Calu3 (cell line): ENCODE results near the gene EFNA3. TPM values are rescaled to one million over a fixed set of nuclear protein-coding genes. Genes with fewer than 3 reads are reported as not detected.

Experiments
- BruUV-seq: library from RNA; stranded (reverse); fragments of 400-500 nt; replicated peaks from 2 replicates; lab custom pipeline; 2021; lab: Mats Ljungman, UMichigan
- CTCF ChIA-PET: fragments of 300-600 bp; sonication (Branson Sonifier 250); formaldehyde crosslinking; loops from one replicate; lab custom pipeline; 2022; ENCODE audit warnings: antibody characterized with exemption; lab: Charles Lee
- DNase-seq: peaks from one replicate; pipeline ENCODE4 v3.0.0; 2022
- H3K27ac Mint-ChIP-seq: one replicate; pipeline ENCODE4 v1.8.0; 2022; ENCODE audit warnings: mixed read lengths; ENCODE audit not compliant: unreplicated experiment
- H3K27me3 Mint-ChIP-seq: one replicate; pipeline ENCODE4 v1.8.0; 2022; ENCODE audit warnings: mixed read lengths; ENCODE audit not compliant: unreplicated experiment
- H3K36me3 Mint-ChIP-seq: one replicate; pipeline ENCODE4 v1.8.0; 2022; ENCODE audit warnings: mild to moderate bottlenecking, moderate library complexity, mixed read lengths; ENCODE audit not compliant: insufficient read depth, unreplicated experiment
- H3K4me1 Mint-ChIP-seq: one replicate; pipeline ENCODE4 v1.8.0; 2022; ENCODE audit warnings: mild to moderate bottlenecking, low read depth, mixed read lengths; ENCODE audit not compliant: unreplicated experiment
- H3K4me3 Mint-ChIP-seq: one replicate; pipeline ENCODE4 v1.8.0; 2022; ENCODE audit warnings: mild to moderate bottlenecking, low read depth, moderate library complexity, mixed read lengths; ENCODE audit not compliant: unreplicated experiment
- H3K9me3 Mint-ChIP-seq: one replicate; pipeline ENCODE4 v1.8.0; 2022; ENCODE audit warnings: low read depth, mixed read lengths; ENCODE audit not compliant: unreplicated experiment
- CTCF ChIP-seq: fragments of 200-600 bp; IDR thresholded peaks from one replicate; pipeline ENCODE4 v1.8.0; 2022; ENCODE audit warnings: antibody characterized with exemption; ENCODE audit not compliant: unreplicated experiment
- intact Hi-C: fragments of 100-400 bp; cut with micrococcal nuclease; formaldehyde crosslinking; loops from one replicate; pipeline ENCODE4 v1.10.0; 2022; ENCODE audit not compliant: unreplicated experiment
- total RNA-seq: library from RNA; stranded (reverse); gene quantifications from 2 replicates; pipeline ENCODE4 v1.2.3, GENCODE V29; 2022

The EFNA3 gene
- total RNA-seq, 1 experiment from 2014 or later = 1.7 TPM

- H3K36me3 Mint-ChIP-seq = peaks cover 96% of the 10 kb centered on the region
- CTCF ChIA-PET = interaction anchor here (0.5 to 1.7 kb wide), 8 partner anchors 10 to 1090 kb away, joined by 3 to 13 read pairs (median 4); no protein-coding TSS in a partner anchor
These were observed 56.9 kb downstream of the EFNA3 start, which contains the start of gene SLC50A1 for GRCh38 chr1:155135415-155136028. Gene SLC50A1 (plus strand): TSS chr1:155135852. CDS start chr1:155135912, 60 bp downstream.

GRCh38 chr1:155136748-155137147 is 58.1 kb downstream of the EFNA3 start:
- Mint-ChIP-seq H3K36me3 (peaks cover 85% of the 10 kb centered on the region), H3K27ac (peak overlapping the region; percentile 97), H3K9me3 (no peaks in the 10 kb centered on the region), H3K4me1 (peaks cover 41% of the 10 kb centered on the region), H3K27me3 (peaks cover 5% of the 10 kb centered on the region), H3K4me3 (peak overlapping the region; percentile 86)
- no TSS peak for BruUV-seq
- intact Hi-C loops = no loop called here
- no peak for DNase-seq
- CTCF ChIA-PET = no interaction called here
- TF ChIP-seq CTCF = no peak

More at GRCh38 chr1:155135415-155136028, 56.9 kb downstream of the EFNA3 start, which contains the start of gene SLC50A1:
- H3K27me3 Mint-ChIP-seq = no peaks in the 10 kb centered on the region
- H3K4me3 Mint-ChIP-seq = peak within 1 kb of the TSS; percentile 86
- peak; percentile 16 for TF ChIP-seq CTCF
- no TSS peak for BruUV-seq
- H3K9me3 Mint-ChIP-seq = no peaks in the 10 kb centered on the region
- peak; percentile 99 for DNase-seq
- H3K4me1 Mint-ChIP-seq = peaks cover 53% of the 10 kb centered on the region
- peak within 1 kb of the TSS; percentile 97 for H3K27ac Mint-ChIP-seq
- intact Hi-C loops = no loop called here

Other genes starting within 250 kb of the EFNA3 start
- gene KCNN3, start 208.6 kb upstream of the EFNA3 start, total RNA-seq = 0.27 TPM in 1 of 2 replicates, not detected in the other
- 43.0 and 47.3 TPM in 2 replicates for gene PMVK, start 142.1 kb upstream of the EFNA3 start, total RNA-seq
- 48.1 and 49.6 TPM in 2 replicates for gene PBXIP1, start 122.7 kb upstream of the EFNA3 start, total RNA-seq
- 43.6 and 45.6 TPM in 2 replicates for gene PYGO2, start 117.1 kb upstream of the EFNA3 start, total RNA-seq
- gene SHC1, start 108.1 kb upstream of the EFNA3 start, total RNA-seq = 73.5 and 77.5 TPM in 2 replicates
- gene CKS1B, start 104.2 kb upstream of the EFNA3 start, total RNA-seq = 182 and 230 TPM in 2 replicates
- gene FLAD1, start 95.5 kb upstream of the EFNA3 start, total RNA-seq = 74.3 and 75.1 TPM in 2 replicates
- 1.1 and 1.5 TPM in 2 replicates for gene LENEP, start 85.3 kb upstream of the EFNA3 start, total RNA-seq
- 64.7 and 64.9 TPM in 2 replicates for gene ZBTB7B, start 76.0 kb upstream of the EFNA3 start, total RNA-seq
- 1.4 and 1.5 TPM in 2 replicates for gene DCST2, start 45.1 kb upstream of the EFNA3 start, total RNA-seq
- gene DCST1, start 45.0 kb upstream of the EFNA3 start, total RNA-seq = 0.17 TPM in 1 of 2 replicates, not detected in the other
- 99.1 and 103 TPM in 2 replicates for gene ADAM15, start 27.5 kb upstream of the EFNA3 start, total RNA-seq
- gene EFNA4, start 15.1 kb upstream of the EFNA3 start, total RNA-seq = 12.6 and 13.9 TPM in 2 replicates
- gene EFNA1, start 49.0 kb downstream of the EFNA3 start, total RNA-seq = 33.7 and 41.7 TPM in 2 replicates
- gene SLC50A1, start 57.0 kb downstream of the EFNA3 start, total RNA-seq = 68.5 and 72.0 TPM in 2 replicates
- gene DPM3, start 61.7 kb downstream of the EFNA3 start, total RNA-seq = 38.7 and 41.1 TPM in 2 replicates
- 236 TPM in 2 replicates for gene KRTCAP2, start 94.5 kb downstream of the EFNA3 start, total RNA-seq
- 1.1 and 1.8 TPM in 2 replicates for gene TRIM46, start 95.0 kb downstream of the EFNA3 start, total RNA-seq
- 36.8 and 41.9 TPM in 2 replicates for gene THBS3, start 129.1 kb downstream of the EFNA3 start, total RNA-seq
- gene MTX1, start 129.9 kb downstream of the EFNA3 start, total RNA-seq = 58.9 and 60.0 TPM in 2 replicates
- gene ENTREP3, start 176.6 kb downstream of the EFNA3 start, total RNA-seq = 25.2 and 25.9 TPM in 2 replicates
- 85.1 and 104 TPM in 2 replicates for gene SCAMP3, start 183.5 kb downstream of the EFNA3 start, total RNA-seq
- 78.5 and 79.4 TPM in 2 replicates for gene CLK2, start 194.7 kb downstream of the EFNA3 start, total RNA-seq
- gene HCN3, start 198.6 kb downstream of the EFNA3 start, total RNA-seq = 11.8 and 19.6 TPM in 2 replicates
- gene PKLR, start 222.6 kb downstream of the EFNA3 start, total RNA-seq = not detected in 2 replicates
- 329 and 410 TPM in 2 replicates for gene FDPS, start 230.0 kb downstream of the EFNA3 start, total RNA-seq
- gene RUSC1, start 242.1 kb downstream of the EFNA3 start, total RNA-seq = 48.4 and 49.0 TPM in 2 replicates